GM21723 (cell line): ENCODE data around the gene NPFFR1.
A peak's percentile ranks its signal among the peaks of the same experiment; 100 is the strongest.

Experiments
- ATAC-seq: cut with Tn5 transposase; IDR thresholded peaks from one replicate; pipeline ENCODE4 v1.9.1; 2021; ENCODE audit warnings: mild to moderate bottlenecking, moderate library complexity; ENCODE audit not compliant: unreplicated experiment

The NPFFR1 gene

DNA sequence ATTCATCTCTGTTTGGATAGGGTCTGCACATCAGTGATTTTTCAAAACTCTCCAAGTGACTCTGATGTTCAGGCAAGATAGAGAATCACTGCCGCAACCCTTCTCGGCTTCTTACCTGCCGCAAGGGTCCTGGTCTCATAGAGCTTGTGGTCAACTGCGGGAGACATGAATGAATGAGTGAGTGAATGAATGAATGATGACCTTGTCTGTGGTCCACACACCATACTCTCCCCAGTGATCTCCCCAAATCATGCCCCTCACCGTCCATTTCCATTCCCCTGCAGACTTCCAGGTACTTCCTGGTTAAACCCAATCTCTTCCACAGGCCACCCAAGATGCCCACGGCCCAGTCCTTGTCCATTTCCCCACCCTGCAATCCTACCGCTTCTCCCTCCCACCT lies 5.9 kb upstream of the NPFFR1 start:
- ATAC-seq, result no peak

DNA sequence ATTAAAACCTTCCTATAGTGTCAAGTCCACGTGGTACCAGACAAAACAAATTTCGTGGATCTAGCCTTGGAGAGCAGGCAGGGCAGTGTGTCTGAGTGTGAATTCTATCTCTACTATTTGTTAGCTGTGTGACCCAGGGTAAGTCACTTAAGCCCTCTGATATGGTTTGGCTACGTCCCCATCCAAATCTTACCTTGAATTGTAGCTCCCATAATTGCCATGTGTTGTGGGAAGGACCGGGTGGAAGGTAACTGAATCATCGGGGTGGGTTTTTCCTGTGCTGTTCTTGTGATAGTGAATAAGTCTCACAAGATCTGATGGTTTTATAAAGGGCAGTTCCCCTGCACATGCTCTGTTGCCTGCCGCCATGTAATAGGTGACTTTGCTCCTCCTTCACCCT lies 2.8 kb upstream of the NPFFR1 start:
- ATAC-seq, result no peak

DNA sequence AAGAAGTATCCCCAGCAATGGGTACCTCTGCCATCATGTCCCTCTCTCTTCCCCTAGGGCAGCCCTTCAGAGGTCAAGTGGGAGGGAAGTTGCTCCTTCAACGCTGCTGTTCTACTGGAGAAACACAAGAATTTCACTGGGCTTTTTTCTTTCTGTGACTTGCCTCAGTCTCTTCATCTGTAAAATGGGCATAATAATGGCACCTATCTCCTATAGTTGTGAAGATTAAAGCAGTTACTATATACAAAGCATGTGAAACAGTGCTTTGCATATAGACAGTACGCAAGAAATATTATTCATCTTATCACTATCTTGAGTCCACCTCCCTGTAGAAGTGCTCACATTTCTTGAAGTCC lies 1.6 kb upstream of the NPFFR1 start:
- no peak for ATAC-seq

DNA sequence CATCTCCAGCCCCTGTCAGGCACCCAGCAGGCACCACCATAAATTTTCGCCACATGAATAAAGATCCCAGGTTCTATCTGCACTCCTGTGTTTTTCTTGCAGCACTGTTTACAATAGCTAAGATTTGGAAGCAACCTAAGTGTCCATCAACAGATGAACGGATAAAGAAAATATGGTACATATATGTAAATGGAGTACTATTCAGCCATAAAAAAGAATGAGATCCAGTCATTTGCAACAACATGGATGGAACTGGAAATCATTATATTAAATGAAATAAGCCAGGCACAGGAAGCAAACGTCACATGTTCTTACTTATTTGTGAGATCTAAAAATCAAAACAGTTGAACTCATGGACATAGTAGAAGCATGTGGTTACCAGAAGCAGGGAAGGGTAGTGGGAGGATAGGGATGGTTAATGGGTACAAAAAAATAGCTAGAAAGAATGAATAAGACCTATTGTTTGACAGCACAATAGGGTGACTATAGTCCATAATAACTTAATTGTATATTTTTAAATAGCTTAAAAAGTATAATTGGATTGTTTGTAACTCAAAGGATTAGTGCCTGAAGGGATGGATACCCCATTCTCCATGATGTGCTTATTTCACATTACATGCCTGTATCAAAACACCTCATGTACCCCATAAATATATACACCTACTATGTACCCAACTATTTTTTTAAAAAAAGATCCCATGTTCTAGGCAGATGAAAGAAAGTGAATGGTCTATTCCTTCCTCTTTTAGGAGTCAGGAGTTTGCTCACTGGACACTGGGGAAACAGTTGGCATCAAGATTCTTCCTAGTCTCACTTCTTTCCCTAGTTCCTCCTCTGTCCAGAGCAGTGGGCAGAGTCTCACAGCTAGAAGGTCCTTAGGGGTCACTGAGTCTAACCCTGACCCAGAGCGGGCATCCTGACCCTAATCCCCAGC lies 1.0 kb upstream of the NPFFR1 start:
- ATAC-seq, result no peak

DNA sequence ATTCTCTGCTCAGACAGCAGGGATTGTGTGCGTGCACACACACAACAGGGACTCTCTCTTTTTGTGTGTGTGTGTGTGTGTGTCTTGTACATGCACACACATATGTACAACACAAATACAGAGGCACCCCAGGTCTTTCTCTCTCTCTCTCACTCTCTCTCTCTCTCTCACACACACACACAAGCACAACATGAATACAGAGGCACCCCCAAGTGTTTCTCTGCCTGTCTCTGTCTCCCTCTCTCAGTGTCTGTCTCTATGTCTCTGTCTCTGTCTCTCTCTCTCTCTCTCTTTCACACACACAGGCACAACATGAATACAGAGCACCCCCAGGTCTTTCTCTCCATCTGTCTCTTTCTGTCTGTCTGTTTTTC lies 746 bp downstream of the NPFFR1 start:
- no peak for ATAC-seq

DNA sequence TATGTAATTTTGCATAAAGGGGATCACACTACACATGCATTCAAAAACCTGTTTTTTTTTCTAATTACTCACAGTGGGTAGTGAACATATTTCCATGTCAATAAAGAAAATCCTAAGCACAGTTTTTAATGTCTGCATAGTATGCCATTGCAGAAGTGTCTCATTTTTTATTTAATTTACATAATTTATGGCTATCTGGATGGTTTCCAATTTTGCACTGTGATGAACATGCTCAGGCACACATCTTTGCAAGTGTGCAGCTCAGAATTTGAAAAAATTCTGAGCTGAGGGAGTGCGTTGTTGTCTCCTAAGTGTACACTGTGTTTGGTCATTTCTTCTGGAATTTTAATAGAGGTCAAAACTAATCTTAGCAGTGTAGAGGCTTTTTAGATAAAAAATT lies 2.2 kb downstream of the NPFFR1 start:
- ATAC-seq, result no peak

DNA sequence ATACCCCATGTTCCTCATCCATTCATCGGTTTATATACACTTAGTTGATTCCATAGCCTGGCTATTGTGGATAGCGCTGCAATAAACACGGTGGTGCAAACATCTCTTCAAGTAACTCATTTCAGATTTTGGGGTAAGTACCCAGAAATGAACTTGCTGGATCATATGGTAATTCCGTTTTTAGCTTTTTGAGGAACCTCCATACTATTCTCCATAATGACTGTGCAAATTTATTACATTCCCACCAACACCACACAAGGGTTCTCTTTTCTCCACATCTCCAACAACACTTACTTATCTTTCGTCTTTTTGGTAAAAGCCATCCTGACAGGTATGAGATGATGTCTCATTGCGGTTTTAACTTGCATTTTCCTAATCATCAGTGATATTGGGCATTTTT lies 3.7 kb downstream of the NPFFR1 start:
- ATAC-seq, result no peak

DNA sequence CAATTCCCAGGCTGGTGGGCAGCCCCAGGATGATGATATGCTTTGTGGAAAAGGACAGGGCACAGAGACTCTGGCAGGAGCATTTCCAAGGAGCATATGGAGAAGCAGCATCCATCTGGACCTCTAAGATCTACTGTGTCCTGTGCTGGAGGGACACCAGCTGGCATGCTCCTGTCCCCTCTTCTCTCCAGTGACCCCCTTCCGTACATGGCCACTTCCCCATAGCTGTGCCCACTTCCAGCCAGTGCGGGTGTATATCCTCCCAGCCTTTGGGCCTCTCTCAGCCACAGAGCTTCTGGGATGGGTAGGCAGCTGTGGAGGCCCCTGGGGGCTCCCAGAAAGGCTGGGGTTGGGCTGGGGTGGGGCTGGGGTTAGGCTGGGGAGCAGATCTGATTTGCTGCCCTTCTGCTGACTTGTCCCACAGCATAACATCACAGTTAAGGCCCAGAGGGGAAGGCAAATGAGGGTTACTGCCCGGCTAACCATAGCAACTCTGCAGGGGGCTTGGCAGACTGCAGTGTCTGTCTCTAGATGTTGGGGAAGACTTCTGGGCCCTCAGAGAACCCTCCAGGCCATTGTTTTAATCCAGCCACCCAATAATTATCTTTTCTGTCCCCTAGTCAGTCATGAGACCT lies 6.3 kb downstream of the NPFFR1 start:
- ATAC-seq, result no peak

DNA sequence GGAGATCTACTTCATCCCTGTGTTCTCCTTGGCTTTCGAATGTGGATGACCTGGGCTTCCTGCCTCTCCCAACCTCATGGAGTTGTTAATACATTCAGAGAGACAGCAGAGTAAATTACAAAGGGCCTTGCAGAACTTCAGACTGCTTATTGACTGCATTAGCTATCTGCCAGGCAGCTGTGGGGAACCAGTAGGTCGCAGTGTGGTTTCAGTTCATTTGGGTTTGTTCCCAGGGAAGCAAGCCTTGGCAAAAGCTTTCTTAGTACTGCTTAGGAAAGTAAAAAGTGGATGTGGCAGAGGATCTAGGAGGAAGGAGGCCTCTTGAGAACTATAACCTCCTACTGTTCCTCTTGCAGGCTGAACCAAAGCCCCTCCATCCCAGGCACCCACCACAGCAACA lies 9.2 kb downstream of the NPFFR1 start:
- no peak for ATAC-seq

DNA sequence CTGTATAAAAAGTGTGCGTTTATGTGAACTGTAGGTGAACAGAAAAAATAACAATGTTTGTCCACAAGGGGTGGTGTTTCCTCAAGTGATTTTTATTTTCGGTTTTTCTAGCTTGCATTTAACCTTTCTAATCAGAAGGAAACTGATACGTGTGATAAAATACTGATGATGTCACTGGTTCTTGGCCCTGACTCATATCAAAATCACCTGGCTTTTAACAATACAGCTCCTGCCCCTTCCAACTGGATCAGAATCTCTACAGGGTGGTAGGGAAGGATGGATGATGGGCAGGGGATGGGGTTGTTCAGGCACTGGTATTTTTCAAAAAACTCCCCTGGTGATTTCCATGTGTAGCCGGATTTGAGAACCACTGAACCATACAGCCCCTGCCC lies 10.9 kb downstream of the NPFFR1 start:
- peak; percentile 75 for ATAC-seq

DNA sequence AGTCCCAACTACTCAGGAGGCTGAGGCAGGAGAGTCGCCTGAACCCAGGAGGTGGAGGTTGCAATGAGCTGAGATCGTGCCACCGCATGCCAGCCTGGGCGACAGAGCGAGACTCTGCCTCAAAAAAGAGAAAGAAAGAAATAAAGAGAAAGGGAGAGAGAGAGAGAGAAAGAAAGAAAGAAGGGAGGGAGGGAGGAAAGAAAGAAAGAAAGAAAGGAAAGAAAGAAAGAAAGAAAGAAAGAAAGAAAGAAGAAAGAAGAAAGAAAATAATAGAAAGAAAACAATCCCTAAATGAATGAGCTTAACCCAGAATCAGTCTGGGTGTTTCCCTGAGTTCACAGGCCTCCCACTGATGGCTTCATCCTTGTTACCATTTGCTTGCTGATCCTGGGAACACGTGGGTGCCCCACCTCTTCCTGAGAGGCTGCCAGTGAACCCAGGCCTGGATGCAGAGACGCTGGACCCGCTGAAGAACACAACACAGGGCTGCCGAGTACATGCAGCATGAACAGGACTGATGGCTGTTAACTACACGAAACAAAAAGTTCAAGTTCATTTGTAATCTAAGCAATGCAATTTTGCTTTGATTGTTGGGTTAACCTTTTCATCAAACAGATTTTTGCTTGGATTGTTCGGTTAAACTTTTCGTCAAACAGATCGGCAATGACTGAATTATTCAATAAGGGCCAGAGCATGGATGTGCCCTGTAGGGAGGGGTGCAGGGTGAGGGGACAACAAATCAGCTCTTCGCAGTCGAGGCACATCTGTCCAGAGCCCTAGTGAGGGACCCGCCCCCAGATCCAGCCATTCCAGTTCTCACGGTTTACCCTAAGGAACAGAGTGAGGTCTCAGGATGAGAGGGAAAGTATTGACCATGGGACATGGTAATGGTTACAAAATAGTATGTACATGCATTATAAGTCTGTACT lies 11.5 kb downstream of the NPFFR1 start:
- ATAC-seq, result no peak

DNA sequence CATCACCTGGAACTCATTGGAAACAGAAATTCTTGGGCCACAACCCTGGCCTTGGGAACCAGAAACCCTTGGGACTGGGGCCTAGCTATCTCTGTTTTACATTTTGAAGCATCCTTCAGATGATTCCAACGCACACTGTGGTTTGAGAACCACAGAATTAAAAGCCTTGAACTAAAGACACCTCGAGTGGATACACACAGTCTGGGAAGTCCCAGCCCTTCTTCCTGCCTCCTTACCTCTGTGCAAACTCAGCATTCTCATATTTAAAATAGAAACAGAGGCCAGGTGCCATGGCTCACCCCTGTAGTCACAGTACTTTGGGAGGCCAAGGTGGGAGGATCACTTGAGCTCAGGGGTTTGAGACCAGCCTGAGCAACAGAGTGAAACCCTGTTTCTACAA lies 12.9 kb downstream of the NPFFR1 start:
- no peak for ATAC-seq

DNA sequence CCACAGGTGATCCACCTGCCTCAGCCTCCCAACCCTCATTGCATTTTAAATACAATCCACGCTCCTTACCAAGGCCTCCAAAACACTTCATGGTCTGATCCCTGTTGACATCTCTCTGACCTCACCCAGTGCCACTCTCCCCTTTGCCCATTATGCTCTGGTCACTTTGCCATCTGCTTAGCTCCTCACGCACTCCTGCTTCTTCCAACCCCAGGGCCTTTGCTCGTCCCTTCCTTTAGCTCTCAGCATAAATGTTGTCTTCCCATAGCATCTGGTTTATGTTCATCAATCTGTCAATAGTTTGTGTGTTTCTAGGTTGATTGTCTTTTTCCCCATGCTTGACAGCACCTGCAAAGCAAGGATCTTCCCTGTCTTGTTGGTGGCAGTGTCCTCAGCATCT lies 14.1 kb downstream of the NPFFR1 start:
- ATAC-seq, result no peak

DNA sequence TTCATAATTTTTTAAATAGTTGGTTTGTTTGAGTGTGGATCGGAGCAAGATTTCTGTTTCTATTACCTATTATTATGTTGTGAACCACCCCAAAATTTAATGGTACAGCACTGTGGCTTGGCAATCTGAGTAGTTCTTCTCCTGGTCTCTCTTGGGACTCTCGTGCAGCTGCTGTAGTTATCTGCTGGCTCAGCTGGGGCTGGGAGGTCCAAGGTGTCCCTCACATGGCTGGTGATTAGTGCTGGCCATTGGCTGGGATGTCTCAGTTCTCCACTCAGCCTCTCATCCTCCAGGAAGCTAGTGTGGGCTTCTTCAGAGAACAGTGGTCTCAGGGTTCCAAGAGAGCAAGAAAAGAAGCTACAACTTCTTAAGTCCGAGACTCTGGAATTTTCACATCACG lies 15.4 kb downstream of the NPFFR1 start:
- ATAC-seq, result no peak

DNA sequence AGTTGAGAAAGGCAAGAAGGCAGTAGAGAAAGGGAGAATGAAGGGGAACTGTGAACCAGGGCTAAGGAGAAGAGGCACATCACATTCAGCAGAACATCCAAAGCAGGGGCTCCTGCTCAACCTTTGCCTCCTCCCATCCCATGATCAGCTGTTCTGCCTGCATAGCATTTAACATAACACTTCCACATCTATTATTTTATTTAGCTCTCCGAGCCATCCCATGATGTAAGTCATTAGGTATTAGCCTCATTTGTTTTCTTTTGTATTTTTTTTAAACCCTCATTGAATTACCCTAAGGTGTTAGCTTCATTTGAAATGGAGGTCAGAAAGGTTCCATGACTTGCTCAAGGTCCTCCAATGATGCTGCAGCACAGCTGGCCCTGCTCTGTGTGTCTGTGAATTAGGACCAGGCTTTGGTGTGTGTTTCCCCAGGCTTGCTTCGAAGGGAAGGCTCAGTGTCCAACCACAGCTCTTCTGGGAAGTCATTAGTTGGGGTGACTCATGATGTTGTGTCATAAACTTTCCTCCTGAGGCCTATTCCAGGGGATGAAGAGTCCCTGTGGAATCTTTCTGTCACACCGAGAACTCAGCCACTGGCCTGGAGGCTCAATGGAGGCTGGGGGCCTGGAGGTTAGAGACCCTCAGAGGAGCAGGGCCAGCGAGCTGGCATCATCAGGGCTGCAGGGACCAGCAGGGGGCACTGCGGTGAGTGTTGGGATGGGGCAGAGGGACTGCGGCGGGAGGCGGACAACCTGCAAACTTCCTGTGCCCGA lies 16.5 kb downstream of the NPFFR1 start:
- no peak for ATAC-seq

DNA sequence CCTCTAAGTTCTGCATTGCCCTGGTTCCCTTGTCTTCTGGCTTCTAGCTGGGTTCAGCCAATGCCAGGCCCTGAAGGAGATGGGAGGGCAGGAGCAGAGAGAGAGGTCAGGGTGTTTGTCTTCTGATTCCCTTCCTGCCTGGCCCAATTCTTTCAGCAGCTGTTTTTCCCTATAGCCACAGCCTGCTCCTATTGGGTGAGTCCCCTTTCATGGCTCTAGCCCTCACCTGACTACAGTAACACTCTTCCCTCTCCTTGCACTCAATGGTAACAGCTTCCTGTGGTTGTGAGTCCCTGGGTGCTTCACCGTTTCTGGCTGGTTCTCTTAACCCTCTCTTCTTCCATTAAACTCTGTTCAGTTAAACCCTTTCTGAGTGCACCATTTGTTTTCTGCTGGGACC lies 17.1 kb downstream of the NPFFR1 start:
- no peak for ATAC-seq

DNA sequence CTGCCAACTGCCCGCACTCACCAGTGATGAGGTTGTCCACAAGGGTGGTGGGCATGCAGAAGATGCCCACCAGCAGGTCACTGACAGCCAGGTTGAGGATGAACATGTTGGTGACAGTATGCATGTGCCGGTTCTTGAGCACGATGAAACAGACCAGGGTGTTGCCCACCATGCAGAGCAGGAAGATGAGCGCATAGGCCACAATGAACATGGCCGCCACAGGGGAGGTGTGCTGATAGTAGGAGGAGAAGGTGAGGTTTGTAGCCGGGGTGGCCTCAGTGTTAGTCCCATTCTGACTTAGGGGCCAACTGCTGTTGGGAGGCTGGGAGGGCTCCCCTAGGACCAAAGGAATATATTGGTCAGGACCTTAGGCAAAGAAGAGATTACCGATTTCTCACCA lies 17.7 kb downstream of the NPFFR1 start:
- ATAC-seq, result no peak

DNA sequence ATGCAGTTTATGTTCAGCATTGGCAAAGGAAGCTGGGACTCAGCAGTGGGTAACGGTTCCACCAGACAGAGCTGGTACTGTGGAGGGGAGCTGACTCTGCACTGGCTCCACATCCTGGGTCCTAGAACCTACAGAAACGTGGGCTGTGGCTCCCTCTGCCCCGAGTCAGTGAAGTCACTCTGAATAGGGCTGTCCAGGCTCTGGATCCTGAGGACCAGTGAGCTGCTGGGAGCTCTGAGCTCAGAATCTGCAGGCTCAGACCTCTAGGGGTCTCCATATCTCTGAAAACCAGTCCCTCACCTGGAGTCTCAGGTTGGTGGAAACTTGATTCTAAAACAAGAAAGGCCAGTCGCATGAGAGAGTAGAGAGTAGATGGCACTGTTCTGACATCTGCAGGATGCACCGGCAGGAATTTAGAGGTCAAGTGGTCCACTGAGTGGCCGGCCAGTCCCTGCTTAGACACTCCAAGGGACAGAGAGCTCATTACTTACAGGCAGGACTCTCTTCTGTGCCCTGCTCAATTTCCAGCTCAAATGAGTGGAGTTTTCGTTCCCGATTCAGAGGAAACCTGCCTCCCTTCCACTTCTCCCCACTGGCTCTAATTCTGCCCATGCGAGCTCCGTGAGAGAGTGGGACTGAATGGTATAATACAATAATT lies 18.6 kb downstream of the NPFFR1 start:
- ATAC-seq, result no peak

DNA sequence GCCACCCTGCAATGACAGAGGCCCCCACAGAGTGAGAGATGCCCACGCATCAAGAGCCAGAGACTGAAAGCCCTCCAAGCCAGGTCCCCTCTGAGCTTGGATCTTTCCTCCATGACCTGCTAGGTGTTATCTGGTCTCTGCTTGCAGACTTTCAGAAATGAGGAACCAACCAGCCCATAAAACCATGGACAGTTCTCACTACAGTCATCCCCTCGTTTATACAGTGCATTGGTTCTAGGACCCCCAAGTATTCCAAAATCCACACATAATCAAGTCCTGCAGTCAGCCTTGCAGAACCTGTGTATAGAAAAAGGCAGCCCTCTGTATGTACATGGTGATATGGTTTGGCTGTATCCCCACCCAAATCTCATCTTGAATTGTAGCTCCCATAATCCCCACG lies 23.1 kb downstream of the NPFFR1 start:
- no peak for ATAC-seq

DNA sequence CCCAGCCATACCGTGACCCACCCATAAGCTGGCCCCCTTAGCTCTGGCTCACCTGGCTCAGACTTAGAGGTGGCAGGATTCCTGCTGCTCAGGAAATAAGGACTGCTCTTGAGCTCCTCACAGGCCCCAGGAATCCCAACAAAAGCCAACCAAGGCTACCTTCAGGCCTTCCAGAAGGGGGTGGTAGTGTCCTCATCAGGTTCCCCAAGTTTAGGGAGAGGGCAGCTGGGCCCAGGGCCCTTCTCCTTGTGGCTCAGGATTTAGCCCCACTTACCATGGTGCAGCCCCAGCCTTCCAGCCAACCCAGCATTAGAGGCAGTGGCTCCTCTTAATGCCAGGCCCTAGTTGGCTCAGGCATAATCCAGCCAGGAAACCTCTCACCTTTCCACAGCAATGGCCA lies 23.5 kb downstream of the NPFFR1 start:
- no peak for ATAC-seq
